Measurements from ENCODE around the gene FBXL15. TPM values are rescaled to one million over a fixed set of nuclear protein-coding genes. Genes with fewer than 3 reads are reported as not detected.

The FBXL15 gene
- total and polyA plus RNA-seq, 7 donors: 7.9 to 14.8 (median 10.8) TPM

DNA sequence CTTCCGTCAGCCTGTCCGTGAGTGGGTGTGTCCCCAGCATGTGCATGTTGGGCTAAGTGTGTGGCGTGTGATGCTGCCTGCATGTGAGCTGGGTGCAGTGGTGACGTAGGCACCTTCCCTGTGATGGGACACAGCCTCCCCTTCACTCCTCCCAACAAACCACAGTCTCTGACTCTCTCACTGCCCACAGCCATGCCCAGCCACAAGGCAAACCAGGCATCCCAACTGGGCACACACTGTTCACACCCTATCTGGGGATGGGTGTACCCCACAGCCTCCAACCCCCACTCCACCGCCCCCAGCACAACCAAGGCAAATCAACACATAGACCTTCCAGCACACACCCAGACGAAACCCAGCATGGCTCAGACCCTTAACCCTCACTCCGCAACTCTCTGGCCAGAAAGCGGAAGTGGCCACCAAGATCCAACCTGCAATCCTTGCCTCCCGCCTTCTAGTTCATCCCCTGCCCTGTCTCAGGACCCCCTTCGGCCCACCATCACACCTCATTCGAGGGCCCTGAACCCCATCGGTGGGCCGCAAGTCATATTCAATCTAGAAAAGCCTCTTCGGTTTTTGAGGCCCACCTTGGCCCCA is 12.4 kb upstream of the FBXL15 start:
- DNase-seq (no peak), ATAC-seq (no peak)
- Histone ChIP-seq H3K4me1 (peaks cover 4% of the 10 kb centered on the region), H3K4me3 (peak overlapping the region; percentile 53), H3K27ac (no peak overlapping the region), H3K27me3 (ENCODE audit: insufficient read depth in 3 of 3, low read length in 2 of 3) (peaks cover 0 to 57% (median 33%) of the 10 kb centered on the region in 3 donors), H3K9me3 (no peaks in the 10 kb centered on the region), H3K36me3 (ENCODE audit: insufficient read depth in 1 of 2, low read depth in 1 of 2) (no peaks in the 10 kb centered on the region)
- WGBS, 3 donors: 58 to 61% (median 60%) methylated on average over 14 of the region's 14 CpGs
- intact Hi-C loops (cut with DNase I): no loop called here
- TF ChIP-seq, protein P1, sequence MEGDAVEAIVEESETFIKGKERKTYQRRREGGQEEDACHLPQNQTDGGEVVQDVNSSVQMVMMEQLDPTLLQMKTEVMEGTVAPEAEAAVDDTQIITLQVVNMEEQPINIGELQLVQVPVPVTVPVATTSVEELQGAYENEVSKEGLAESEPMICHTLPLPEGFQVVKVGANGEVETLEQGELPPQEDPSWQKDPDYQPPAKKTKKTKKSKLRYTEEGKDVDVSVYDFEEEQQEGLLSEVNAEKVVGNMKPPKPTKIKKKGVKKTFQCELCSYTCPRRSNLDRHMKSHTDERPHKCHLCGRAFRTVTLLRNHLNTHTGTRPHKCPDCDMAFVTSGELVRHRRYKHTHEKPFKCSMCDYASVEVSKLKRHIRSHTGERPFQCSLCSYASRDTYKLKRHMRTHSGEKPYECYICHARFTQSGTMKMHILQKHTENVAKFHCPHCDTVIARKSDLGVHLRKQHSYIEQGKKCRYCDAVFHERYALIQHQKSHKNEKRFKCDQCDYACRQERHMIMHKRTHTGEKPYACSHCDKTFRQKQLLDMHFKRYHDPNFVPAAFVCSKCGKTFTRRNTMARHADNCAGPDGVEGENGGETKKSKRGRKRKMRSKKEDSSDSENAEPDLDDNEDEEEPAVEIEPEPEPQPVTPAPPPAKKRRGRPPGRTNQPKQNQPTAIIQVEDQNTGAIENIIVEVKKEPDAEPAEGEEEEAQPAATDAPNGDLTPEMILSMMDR (IDR thresholded peaks at IDR 0.05): no peak

DNA sequence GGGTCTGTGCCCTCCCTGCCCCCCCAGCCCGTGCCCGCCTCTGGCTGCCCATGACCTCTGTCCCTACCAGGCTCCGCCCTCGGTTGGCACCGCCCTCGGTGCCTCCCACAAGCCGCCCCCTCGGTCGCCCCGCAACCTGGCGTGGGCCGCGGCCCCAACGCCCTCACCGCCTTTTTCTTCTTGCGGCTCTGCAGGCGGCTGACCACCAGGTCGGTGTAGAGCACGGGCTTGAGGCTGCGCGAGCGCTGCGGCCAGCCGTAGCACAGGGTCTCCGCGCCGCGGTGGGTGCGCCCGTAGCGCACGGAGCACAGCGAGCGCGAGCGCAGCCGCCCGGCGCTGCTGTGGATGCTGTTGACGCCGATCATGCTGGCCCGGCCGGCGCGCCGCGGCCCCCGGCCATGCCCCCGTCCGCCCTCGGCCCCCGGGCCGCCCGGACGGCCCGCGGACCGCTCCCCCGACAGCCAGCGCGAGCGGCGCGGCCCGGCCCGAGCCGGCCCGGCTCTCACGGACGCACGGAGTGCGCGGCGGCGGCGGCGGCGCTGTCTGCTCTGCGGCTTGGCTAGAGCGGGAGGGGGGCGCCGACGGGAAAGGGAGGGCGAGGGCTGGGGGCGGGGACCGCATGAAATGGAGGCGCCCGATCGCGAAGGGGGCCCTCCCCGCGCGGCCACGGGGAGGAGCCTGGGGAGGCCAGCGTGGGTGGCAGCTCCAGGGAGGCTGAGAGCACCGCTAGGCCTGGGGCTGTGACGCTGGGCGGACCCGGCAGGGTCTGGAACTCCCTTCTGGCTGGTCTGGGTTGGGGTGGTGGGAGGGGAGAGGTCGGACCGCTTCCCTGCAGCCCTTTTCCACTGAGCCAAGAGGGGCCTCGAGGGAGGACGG is 11.7 kb upstream of the FBXL15 start:
- DNase-seq (no peak), ATAC-seq (peak in 3 of 4 donors; percentile 7 to 39 (median 8))
- no peak overlapping the region for H3K27ac ChIP-seq
- WGBS, 3 donors: 2% methylated on average over 49 to 103 of the region's 103 CpGs
- H3K4me1 ChIP-seq: peaks cover 4% of the 10 kb centered on the region
- intact Hi-C loops (cut with DNase I): no loop called here
- H3K27me3 ChIP-seq (ENCODE audit: insufficient read depth in 3 of 3, low read length in 2 of 3): peaks cover 0 to 62% (median 33%) of the 10 kb centered on the region in 3 donors
- H3K4me3 ChIP-seq: peak overlapping the region; percentile 53
- no peaks in the 10 kb centered on the region for H3K9me3 ChIP-seq
- no peaks in the 10 kb centered on the region for H3K36me3 ChIP-seq (ENCODE audit: insufficient read depth in 1 of 2, low read depth in 1 of 2)
- TF ChIP-seq, protein P1 (IDR thresholded peaks at IDR 0.05): no peak

DNA sequence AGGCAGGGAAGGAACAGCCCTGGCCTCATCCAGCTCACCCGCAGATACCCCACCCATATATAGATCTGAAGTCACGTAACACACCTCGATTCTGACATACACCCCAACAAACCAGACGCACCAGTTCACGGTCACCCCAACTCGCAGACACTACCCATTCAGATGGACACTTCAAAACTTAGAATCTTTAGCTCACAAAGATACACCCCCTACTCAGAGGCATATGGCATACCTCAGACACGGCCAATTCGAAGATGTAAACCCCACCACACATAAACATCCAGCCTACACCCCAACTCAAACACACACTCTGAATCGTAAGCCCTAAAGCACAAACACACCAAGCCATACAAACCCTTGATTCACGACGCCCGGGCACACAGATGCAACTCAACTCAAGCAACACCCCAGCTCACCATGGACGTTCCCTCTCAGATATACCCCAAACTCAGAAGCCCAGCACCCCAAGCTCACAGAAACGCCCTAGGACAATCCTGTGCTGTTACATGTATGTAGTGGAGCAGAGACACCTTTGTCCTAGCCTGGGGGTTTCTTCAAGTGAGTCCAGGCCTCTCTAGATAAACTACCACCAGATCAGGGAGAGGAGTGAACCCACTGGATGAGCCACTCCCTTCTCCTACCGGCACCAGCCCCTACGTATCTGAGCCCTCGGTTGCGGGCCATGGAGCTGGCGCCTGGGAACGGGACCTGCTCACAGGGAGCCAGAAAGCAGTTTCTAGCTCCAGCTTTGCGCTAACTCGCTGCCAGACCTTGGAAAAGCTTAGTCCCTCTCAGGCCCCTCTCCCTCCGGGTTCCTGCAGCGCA is 10.8 kb upstream of the FBXL15 start:
- intact Hi-C loops (cut with DNase I): no loop called here
- no peaks in the 10 kb centered on the region for H3K36me3 ChIP-seq (ENCODE audit: insufficient read depth in 1 of 2, low read depth in 1 of 2)
- peak overlapping the region; percentile 50 for H3K4me3 ChIP-seq
- H3K4me1 ChIP-seq: peaks cover 4% of the 10 kb centered on the region
- ATAC-seq: peak in 1 of 4 donors; percentile 13
- WGBS, 3 donors: 33 to 39% (median 38%) methylated on average over 23 to 24 of the region's 24 CpGs
- no peak for DNase-seq
- peaks cover 0 to 67% (median 35%) of the 10 kb centered on the region in 3 donors for H3K27me3 ChIP-seq (ENCODE audit: insufficient read depth in 3 of 3, low read length in 2 of 3)
- H3K27ac ChIP-seq: no peak overlapping the region
- no peaks in the 10 kb centered on the region for H3K9me3 ChIP-seq
- TF ChIP-seq, protein P1 (IDR thresholded peaks at IDR 0.05): no peak

DNA sequence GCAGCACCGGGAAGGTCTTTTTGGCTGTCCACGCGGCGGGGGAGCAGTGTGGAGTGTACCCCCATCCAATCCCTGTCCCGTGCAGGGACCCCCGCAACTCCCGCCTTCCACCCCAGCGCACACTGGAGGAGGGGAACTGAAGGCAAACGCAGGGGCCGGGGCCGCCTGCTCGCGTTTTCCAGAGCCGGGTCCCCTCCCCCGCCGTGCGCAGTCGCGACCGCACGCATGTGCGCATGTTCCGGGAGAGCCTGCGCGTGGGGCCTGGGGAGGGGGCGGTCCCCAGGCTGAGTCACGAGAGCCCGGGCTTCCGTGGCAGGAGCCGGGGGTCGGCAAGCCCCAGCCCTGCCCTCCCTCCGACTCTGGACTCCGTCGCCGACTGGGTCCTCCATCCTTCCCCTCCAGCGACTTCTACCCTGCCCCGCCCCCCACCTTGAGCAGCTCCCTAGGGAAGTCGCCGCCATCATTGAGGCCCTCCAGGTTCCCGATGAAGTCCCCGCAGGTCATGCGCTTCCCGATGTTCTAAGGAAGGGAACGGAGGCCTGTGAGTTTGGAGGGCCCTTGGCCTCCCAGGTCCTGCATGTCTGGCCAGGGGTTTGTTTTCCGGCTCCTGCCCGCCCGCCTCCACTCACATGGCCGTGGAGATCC is 10.1 kb upstream of the FBXL15 start:
- TF ChIP-seq, protein P1 (IDR thresholded peaks at IDR 0.05): no peak
- 3 to 4% (median 3%) methylated on average over 29 to 48 of the region's 48 CpGs for WGBS, 3 donors
- intact Hi-C loops (cut with DNase I): no loop called here
- H3K36me3 ChIP-seq (ENCODE audit: insufficient read depth in 1 of 2, low read depth in 1 of 2): no peaks in the 10 kb centered on the region
- H3K4me1 ChIP-seq: peaks cover 4% of the 10 kb centered on the region
- H3K9me3 ChIP-seq: no peaks in the 10 kb centered on the region
- ATAC-seq (no peak), DNase-seq (no peak)
- H3K27me3 ChIP-seq (ENCODE audit: insufficient read depth in 3 of 3, low read length in 2 of 3): peaks cover 0 to 74% (median 37%) of the 10 kb centered on the region in 3 donors
- H3K4me3 ChIP-seq: peak overlapping the region; percentile 30
- H3K27ac ChIP-seq: no peak overlapping the region
